Mammary epithelial cell (primary cell): Measurements from ENCODE around the gene KCNMB2.

Experiments
- CTCF ChIP-seq, 2 donors: IDR thresholded peaks in 1 of 2; conservative IDR thresholded peaks in 1 of 2; 2 replicates each; pipeline ENCODE4 v1.5.1; 2011 to 2012; ENCODE audit warnings: inconsistent platforms in 2 of 2, low read length in 2 of 2, mild to moderate bottlenecking in 2 of 2, control low read depth in 1 of 2, low read depth in 1 of 2; ENCODE audit not compliant: insufficient read depth in 1 of 2; ENCODE audit errors: extremely low read depth in 1 of 2
- EZH2 ChIP-seq: IDR thresholded peaks from 2 replicates; pipeline ENCODE4 v1.6.1; 2012; ENCODE audit warnings: low read length, inconsistent platforms, borderline replicate concordance

- TF ChIP-seq CTCF (conservative IDR thresholded peaks at IDR 0.05 in 1 of 2, IDR thresholded peaks at IDR 0.05 in 1 of 2; ENCODE audit: extremely low read depth in 1 of 2, insufficient read depth in 1 of 2, low read depth in 1 of 2, low read length in 2 of 2) = no peak
- no peak for TF ChIP-seq EZH2
These were observed 182.9 kb downstream of the KCNMB2 start for GRCh38 chr3:178718995-178719635.
